Activated naive CD4-positive, alpha-beta T cell treated with anti-CD3 and anti-CD28 coated beads, Interleukin-2, amount 50 U/mL, for 72 hours (primary cell): ENCODE results near the gene THSD4. TPM values are rescaled to one million over a fixed set of nuclear protein-coding genes. Genes with fewer than 3 reads are reported as not detected.
A peak's percentile ranks its signal among the peaks of the same experiment; 100 is the strongest.
"Not testable (repeated sequence)": the region's sequence is repeated elsewhere in the genome, so short reads cannot be mapped to it uniquely, and the experiment has no call there.

ENCODE experiments used
- ATAC-seq, 2 donors: fragments of 150-1000 bp; cut with Tn5 transposase; 2 replicates each; pipeline ENCODE4 v1.10.0; 2021; ENCODE audit warnings: mild to moderate bottlenecking in 2 of 2, moderate library complexity in 2 of 2
- DNase-seq, 2 donors: peaks; one replicate each; pipeline ENCODE4 v3.0.0; 2021 to 2022; ENCODE audit warnings: low spot score in 2 of 2
- H3K27ac Mint-ChIP-seq, 2 donors: one replicate each; pipeline ENCODE4 v1.8.0; 2022; ENCODE audit warnings: mild to moderate bottlenecking in 2 of 2, mixed read lengths in 2 of 2
- H3K36me3 Mint-ChIP-seq, 2 donors: one replicate each; pipeline ENCODE4 v1.8.0; 2022; ENCODE audit warnings: mixed read lengths in 2 of 2
- H3K9me3 Mint-ChIP-seq, 2 donors: one replicate each; pipeline ENCODE4 v1.8.0; 2022; ENCODE audit warnings: mixed read lengths in 2 of 2
- total RNA-seq, 2 donors: library from RNA; stranded (reverse); gene quantifications; one replicate each; pipeline ENCODE4 v1.2.3, GENCODE V29; 2022

Gene THSD4
- total RNA-seq, 2 donors from 2014 or later: not detected

- H3K9me3 Mint-ChIP-seq, ATAC-seq, H3K36me3 Mint-ChIP-seq, DNase-seq, H3K27ac Mint-ChIP-seq: not testable (repeated sequence)
Measured at GRCh38 chr15:71319424-71319823, 204.2 kb downstream of the THSD4 start.

- Mint-ChIP-seq H3K27ac (no peak overlapping the region), H3K9me3 (peaks cover 7 to 9% of the 10 kb centered on the region in 2 donors), H3K36me3 (peaks cover 6 to 10% of the 10 kb centered on the region in 2 donors)
- no peak for DNase-seq
- no peak for ATAC-seq
Measured at GRCh38 chr15:71319935-71320334, 204.7 kb downstream of the THSD4 start.

GRCh38 chr15:71323082-71323481 lies 207.8 kb downstream of the THSD4 start:
- ATAC-seq (no peak), DNase-seq (no peak)
- H3K27ac Mint-ChIP-seq: no peak overlapping the region
- no peaks in the 10 kb centered on the region for H3K36me3 Mint-ChIP-seq
- H3K9me3 Mint-ChIP-seq: no peaks in the 10 kb centered on the region

GRCh38 chr15:71323584-71323983 lies 208.3 kb downstream of the THSD4 start:
- H3K9me3 Mint-ChIP-seq: no peaks in the 10 kb centered on the region
- no peaks in the 10 kb centered on the region for H3K36me3 Mint-ChIP-seq
- H3K27ac Mint-ChIP-seq: no peak overlapping the region
- no peak for ATAC-seq
- DNase-seq: no peak

GRCh38 chr15:71325481-71325880 lies 210.2 kb downstream of the THSD4 start:
- Mint-ChIP-seq H3K9me3 (no peaks in the 10 kb centered on the region), H3K27ac (no peak overlapping the region), H3K36me3 (no peaks in the 10 kb centered on the region)
- DNase-seq (no peak), ATAC-seq (no peak)

GRCh38 chr15:71328453-71328852 lies 213.2 kb downstream of the THSD4 start:
- DNase-seq: no peak
- ATAC-seq: no peak
- H3K36me3 Mint-ChIP-seq: no peaks in the 10 kb centered on the region
- H3K9me3 Mint-ChIP-seq: no peaks in the 10 kb centered on the region
- no peak overlapping the region for H3K27ac Mint-ChIP-seq

- Mint-ChIP-seq H3K9me3 (no peaks in the 10 kb centered on the region), H3K27ac (no peak overlapping the region), H3K36me3 (no peaks in the 10 kb centered on the region)
- ATAC-seq (no peak), DNase-seq (no peak)
Measured at GRCh38 chr15:71329041-71329440, 213.8 kb downstream of the THSD4 start.

- no peaks in the 10 kb centered on the region for H3K36me3 Mint-ChIP-seq
- H3K9me3 Mint-ChIP-seq: no peaks in the 10 kb centered on the region
- no peak for DNase-seq
- no peak overlapping the region for H3K27ac Mint-ChIP-seq
- ATAC-seq: peak in 1 of 2 donors; percentile 24
Measured at GRCh38 chr15:71329497-71330260, 214.4 kb downstream of the THSD4 start.

GRCh38 chr15:71330638-71331162 lies 215.4 kb downstream of the THSD4 start:
- Mint-ChIP-seq H3K9me3 (no peaks in the 10 kb centered on the region), H3K27ac (no peak overlapping the region), H3K36me3 (no peaks in the 10 kb centered on the region)
- DNase-seq (no peak), ATAC-seq (no peak)

GRCh38 chr15:71331173-71331572 lies 215.9 kb downstream of the THSD4 start:
- ATAC-seq (no peak), DNase-seq (no peak)
- Mint-ChIP-seq H3K9me3 (no peaks in the 10 kb centered on the region), H3K27ac (no peak overlapping the region), H3K36me3 (no peaks in the 10 kb centered on the region)

GRCh38 chr15:71332431-71333004 lies 217.2 kb downstream of the THSD4 start:
- no peak overlapping the region for H3K27ac Mint-ChIP-seq
- DNase-seq: no peak

GRCh38 chr15:71333136-71333700 lies 217.9 kb downstream of the THSD4 start:
- DNase-seq (no peak), ATAC-seq (no peak)
- Mint-ChIP-seq H3K27ac (no peak overlapping the region), H3K9me3 (no peaks in the 10 kb centered on the region), H3K36me3 (no peaks in the 10 kb centered on the region)

More at GRCh38 chr15:71332431-71333004, 217.2 kb downstream of the THSD4 start:
- ATAC-seq: no peak
- no peaks in the 10 kb centered on the region for H3K36me3 Mint-ChIP-seq
- H3K9me3 Mint-ChIP-seq: no peaks in the 10 kb centered on the region

- ATAC-seq (peak in 1 of 2 donors; percentile 89), DNase-seq (no peak)
- Mint-ChIP-seq H3K27ac (no peak overlapping the region), H3K9me3 (no peaks in the 10 kb centered on the region), H3K36me3 (no peaks in the 10 kb centered on the region)
Measured at GRCh38 chr15:71333839-71334238, 218.6 kb downstream of the THSD4 start.

GRCh38 chr15:71334434-71334833 lies 219.2 kb downstream of the THSD4 start:
- H3K36me3 Mint-ChIP-seq: no peaks in the 10 kb centered on the region
- DNase-seq (no peak), ATAC-seq (no peak)
- H3K9me3 Mint-ChIP-seq: no peaks in the 10 kb centered on the region
- H3K27ac Mint-ChIP-seq: no peak overlapping the region

- ATAC-seq (no peak), DNase-seq (no peak)
- H3K27ac Mint-ChIP-seq: no peak overlapping the region
- H3K9me3 Mint-ChIP-seq: no peaks in the 10 kb centered on the region
- H3K36me3 Mint-ChIP-seq: no peaks in the 10 kb centered on the region
Measured at GRCh38 chr15:71334873-71335272, 219.6 kb downstream of the THSD4 start.

- ATAC-seq: no peak
- H3K36me3 Mint-ChIP-seq: no peaks in the 10 kb centered on the region
- no peak overlapping the region for H3K27ac Mint-ChIP-seq
- H3K9me3 Mint-ChIP-seq: no peaks in the 10 kb centered on the region
- no peak for DNase-seq
Measured at GRCh38 chr15:71335591-71335990, 220.3 kb downstream of the THSD4 start.

GRCh38 chr15:71336671-71337070 lies 221.4 kb downstream of the THSD4 start:
- no peak for ATAC-seq
- no peak for DNase-seq
- no peaks in the 10 kb centered on the region for H3K9me3 Mint-ChIP-seq
- H3K36me3 Mint-ChIP-seq: no peaks in the 10 kb centered on the region
- H3K27ac Mint-ChIP-seq: no peak overlapping the region
